Endometrial microvascular endothelial cells (primary cell): ENCODE results near the gene BUD23. TPM values are rescaled to one million over a fixed set of nuclear protein-coding genes. Genes with fewer than 3 reads are reported as not detected.
"Not testable (repeated sequence)": the region's sequence is repeated elsewhere in the genome, so short reads cannot be mapped to it uniquely, and the experiment has no call there.

Source experiments
- in situ Hi-C: cut with HindIII; loops from 2 replicates; pipeline ENCODE4 v1.10.0; 2017; ENCODE audit warnings: low sequenced_read_pairs, low pct_unique_long_range_greater_than_20kb; ENCODE audit errors: inconsistent ontology term
- total RNA-seq: library from RNA; depleted of rRNA; stranded (reverse); fragments of >200 nt; gene quantifications from one replicate; pipeline ENCODE4 v1.2.3, GENCODE V29; 2015; ENCODE audit errors: inconsistent ontology term

BUD23 gene
- total RNA-seq, 1 donor from 2014 or later = 72.6 TPM

- in situ Hi-C loops = no loop called here
These were observed 15.9 kb upstream of the BUD23 start, which contains the start of gene VPS37D for GRCh38 chr7:73667344-73668102. Gene VPS37D, plus strand, starts transcription at chr7:73667831. Its CDS starts 128 bp downstream, at chr7:73667959.

- in situ Hi-C loops = no loop called here
These were observed 15.1 kb upstream of the BUD23 start for GRCh38 chr7:73668103-73668885.

GRCh38 chr7:73668886-73669230, 14.5 kb upstream of the BUD23 start:
- in situ Hi-C loops = no loop called here

GRCh38 chr7:73669288-73669701, 14.1 kb upstream of the BUD23 start:
- in situ Hi-C loops = no loop called here

GRCh38 chr7:73669858-73670385, 13.5 kb upstream of the BUD23 start:
- in situ Hi-C loops = no loop called here

- in situ Hi-C loops = no loop called here
These were observed 12.1 kb upstream of the BUD23 start for GRCh38 chr7:73671322-73671661.

- in situ Hi-C loops = no loop called here
These were observed 11.4 kb upstream of the BUD23 start for GRCh38 chr7:73671857-73672445.

- in situ Hi-C loops = no loop called here
These were observed 8.8 kb upstream of the BUD23 start for GRCh38 chr7:73674468-73675124.

GRCh38 chr7:73676062-73676461, 7.3 kb upstream of the BUD23 start:
- in situ Hi-C loops = not testable (repeated sequence)

- in situ Hi-C loops = no loop called here
These were observed 4.5 kb upstream of the BUD23 start for GRCh38 chr7:73678862-73679261.

- in situ Hi-C loops = no loop called here
These were observed 3.7 kb upstream of the BUD23 start for GRCh38 chr7:73679709-73680108.

- in situ Hi-C loops = no loop called here
These were observed 2.9 kb upstream of the BUD23 start for GRCh38 chr7:73680501-73680900.

GRCh38 chr7:73681031-73681430, 2.4 kb upstream of the BUD23 start:
- in situ Hi-C loops = no loop called here

GRCh38 chr7:73682745-73683055, 697 bp upstream of the BUD23 start:
- in situ Hi-C loops = no loop called here

GRCh38 chr7:73683788-73684693, 644 bp downstream of the BUD23 start:
- in situ Hi-C loops = no loop called here

- in situ Hi-C loops = no loop called here
These were observed 1.9 kb downstream of the BUD23 start for GRCh38 chr7:73685311-73685710.

GRCh38 chr7:73688288-73688687, 4.9 kb downstream of the BUD23 start:
- in situ Hi-C loops = no loop called here

- in situ Hi-C loops = no loop called here
These were observed 7.2 kb downstream of the BUD23 start for GRCh38 chr7:73690646-73691045.
